Neuronal stem cell (in vitro differentiated cells): ENCODE results near the gene SHF.

ENCODE experiments used
- DNase-seq: peaks from one replicate; pipeline ENCODE4 v3.0.0-alpha.2; 2013; ENCODE audit warnings: low spot score
- H2AFZ ChIP-seq: one replicate; pipeline ENCODE4 v1.6.1; 2013; ENCODE audit warnings: mild to moderate bottlenecking, low read length, inconsistent platforms
- H2AK5ac ChIP-seq: 2 replicates; pipeline ENCODE4 v1.6.1; 2013; ENCODE audit warnings: low read depth, mild to moderate bottlenecking, inconsistent platforms, low read length, moderate library complexity, mixed read lengths
- H2BK120ac ChIP-seq: 2 replicates; pipeline ENCODE4 v1.6.1; 2013; ENCODE audit warnings: low read depth, mild to moderate bottlenecking, inconsistent platforms, low read length, moderate library complexity, mixed read lengths
- H2BK12ac ChIP-seq: one replicate; pipeline ENCODE4 v1.6.1; 2013; ENCODE audit warnings: low read length, inconsistent platforms
- H2BK15ac ChIP-seq: 2 replicates; pipeline ENCODE4 v1.6.1; 2013; ENCODE audit warnings: mild to moderate bottlenecking, low read length, inconsistent platforms, mixed read lengths
- H2BK5ac ChIP-seq: one replicate; pipeline ENCODE4 v1.6.1; 2013; ENCODE audit warnings: inconsistent platforms, mild to moderate bottlenecking, low read length, moderate library complexity
- H3K14ac ChIP-seq: one replicate; pipeline ENCODE4 v1.6.1; 2013; ENCODE audit warnings: low read length, inconsistent platforms
- H3K18ac ChIP-seq: 2 replicates; pipeline ENCODE4 v1.6.1; 2013; ENCODE audit warnings: low read length, inconsistent platforms
- H3K23ac ChIP-seq: 2 replicates; pipeline ENCODE4 v1.6.1; 2013; ENCODE audit warnings: low read depth, mild to moderate bottlenecking, mixed read lengths, low read length, inconsistent platforms; ENCODE audit not compliant: poor library complexity
- H3K27ac ChIP-seq: replicated peaks from 3 replicates; pipeline ENCODE4 v1.5.1; 2013; ENCODE audit warnings: low read length, inconsistent platforms
- H3K27me3 ChIP-seq, 3 experiments: 2 replicates each; pipeline ENCODE4 v1.6.1; 2013; ENCODE audit warnings: low read length in 3 of 3, mild to moderate bottlenecking in 2 of 3, inconsistent platforms in 1 of 3, low read depth in 1 of 3, mixed read lengths in 1 of 3, moderate library complexity in 1 of 3; ENCODE audit not compliant: control insufficient read depth in 3 of 3, insufficient read depth in 3 of 3
- H3K36me3 ChIP-seq, 2 donors: replicated peaks in 1 of 2; 2 replicates each; pipeline ENCODE4 v1.6.1; 2013; ENCODE audit warnings: low read length in 2 of 2; ENCODE audit not compliant: control insufficient read depth in 2 of 2, insufficient read depth in 2 of 2
- H3K4ac ChIP-seq: 2 replicates; pipeline ENCODE4 v1.6.1; 2013; ENCODE audit warnings: inconsistent platforms, mild to moderate bottlenecking, low read length, moderate library complexity
- H3K4me1 ChIP-seq, 2 donors: 1 replicate in 1 of 2; 2 replicates in 1 of 2; pipeline ENCODE4 v1.6.1; 2013; ENCODE audit warnings: low read length in 2 of 2, low read depth in 1 of 2; ENCODE audit not compliant: control insufficient read depth in 2 of 2, insufficient read depth in 1 of 2
- H3K4me2 ChIP-seq: one replicate; pipeline ENCODE4 v1.6.1; 2013; ENCODE audit warnings: mild to moderate bottlenecking, low read length, inconsistent platforms; ENCODE audit not compliant: insufficient read depth, poor library complexity, severe bottlenecking
- H3K4me3 ChIP-seq, 2 donors: 2 replicates each; pipeline ENCODE4 v1.5.1; 2013; ENCODE audit warnings: low read length in 2 of 2, mild to moderate bottlenecking in 2 of 2, inconsistent platforms in 1 of 2, moderate library complexity in 1 of 2
- H3K79me1 ChIP-seq: one replicate; pipeline ENCODE4 v1.6.1; 2013; ENCODE audit warnings: low read depth, mild to moderate bottlenecking, inconsistent platforms, low read length, moderate library complexity
- H3K9ac ChIP-seq: one replicate; pipeline ENCODE4 v1.6.1; 2013; ENCODE audit warnings: mild to moderate bottlenecking, low read depth, low read length, inconsistent platforms; ENCODE audit not compliant: poor library complexity
- H3K9me3 ChIP-seq, 2 donors: replicated peaks in 1 of 2; 2 replicates each; pipeline versions ENCODE3 to v1.6.1; 2013; ENCODE audit warnings: low read length in 2 of 2, mild to moderate bottlenecking in 2 of 2, inconsistent platforms in 1 of 2, low read depth in 1 of 2, mixed read lengths in 1 of 2, moderate library complexity in 1 of 2; ENCODE audit not compliant: control insufficient read depth in 2 of 2, insufficient read depth in 1 of 2
- H4K8ac ChIP-seq: one replicate; pipeline ENCODE4 v1.6.1; 2013; ENCODE audit warnings: low read depth, mild to moderate bottlenecking, inconsistent platforms, low read length, moderate library complexity
- H4K91ac ChIP-seq: one replicate; pipeline ENCODE4 v1.6.1; 2013; ENCODE audit warnings: low read length, low read depth, mild to moderate bottlenecking, inconsistent platforms; ENCODE audit not compliant: poor library complexity
- WGBS, 2 donors: extraction: QIAGEN DNeasy Blood & Tissue Kit; methylation state at CpG; one replicate each; pipeline ENCODE4 v1.1.7; 2013; ENCODE audit warnings: missing lambda C conversion rate in 2 of 2, mixed read lengths in 1 of 2; ENCODE audit not compliant: insufficient read length in 2 of 2, insufficient replicate concordance in 1 of 2; ENCODE audit errors: extremely low coverage in 2 of 2; 5-methylcytosine and 5-hydroxymethylcytosine counted together

SHF gene

GRCh38 chr15:45163508-45163856, 24.3 kb downstream of the SHF start:
- Histone ChIP-seq H2BK12ac (peak overlapping the region; percentile 43), H2BK120ac (no peak overlapping the region), H2AFZ (no peak overlapping the region), H3K4me3 (no peak overlapping the region), H3K4me1 (peaks cover 3 to 13% of the 10 kb centered on the region in 2 donors), H3K14ac (no peak overlapping the region), H3K23ac (peak overlapping the region; percentile 16), H3K9me3 (no peaks in the 10 kb centered on the region), H3K36me3 (peaks cover 0 to 9% of the 10 kb centered on the region in 2 donors), H3K27ac (no peak overlapping the region), H2AK5ac (peak overlapping the region; percentile 27), H2BK5ac (no peak overlapping the region), H4K91ac (no peak overlapping the region), H3K27me3 (no peaks in the 10 kb centered on the region), H3K79me1 (peaks cover 1% of the 10 kb centered on the region), H3K4me2 (no peak overlapping the region), H3K4ac (no peak overlapping the region), H2BK15ac (no peak overlapping the region), H4K8ac (no peak overlapping the region), H3K18ac (peak overlapping the region; percentile 33), H3K9ac (peak overlapping the region; percentile 61)
- no peak for DNase-seq
- WGBS, 2 donors, result no CpG with 5 or more reads among the region's 9 CpGs

DNA sequence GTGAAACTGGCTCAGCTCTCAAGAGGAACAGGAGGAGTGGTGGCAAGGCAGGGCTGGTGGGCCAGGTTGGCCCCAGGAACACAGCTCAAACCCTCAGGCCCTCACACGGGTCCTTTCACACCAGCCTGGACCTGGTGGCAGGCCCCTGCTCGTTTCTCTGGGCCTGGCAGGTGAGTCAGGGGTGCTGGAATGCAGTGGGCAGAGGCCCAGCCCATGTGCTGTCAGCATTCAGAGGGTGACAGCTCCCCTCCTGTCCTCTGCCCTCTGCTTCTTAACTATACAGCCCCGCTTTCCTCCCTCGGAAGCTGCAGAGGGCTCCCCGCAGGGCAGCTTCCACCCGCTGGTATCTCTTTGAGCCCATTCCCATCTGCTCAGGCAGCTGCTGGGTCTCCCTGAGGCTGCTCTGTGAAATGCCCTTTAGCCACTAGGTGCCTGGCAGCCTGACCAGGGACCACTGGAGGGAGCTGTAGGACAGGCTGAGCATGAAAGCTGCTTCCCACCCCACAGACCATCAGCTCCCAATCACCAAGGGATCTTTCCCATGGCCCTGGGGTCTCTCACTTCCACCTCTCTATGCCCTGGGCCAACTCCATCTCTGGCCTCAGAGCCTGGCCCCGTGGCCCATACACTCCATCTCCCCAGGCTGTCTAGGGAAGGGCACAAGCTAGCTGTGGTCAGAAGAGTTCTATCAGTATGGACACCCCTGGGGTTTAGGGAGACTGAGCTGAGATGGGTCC, 24.8 kb downstream of the SHF start:
- Histone ChIP-seq H3K4ac (no peak overlapping the region), H3K4me1 (peaks cover 5 to 14% of the 10 kb centered on the region in 2 donors), H3K36me3 (peaks cover 0 to 3% of the 10 kb centered on the region in 2 donors), H3K79me1 (peaks cover 1% of the 10 kb centered on the region), H2AFZ (no peak overlapping the region), H3K9ac (peak overlapping the region; percentile 61), H2BK12ac (peak overlapping the region; percentile 43), H2BK120ac (no peak overlapping the region), H3K23ac (peak overlapping the region; percentile 18), H3K4me3 (no peak overlapping the region), H3K4me2 (no peak overlapping the region), H3K27me3 (no peaks in the 10 kb centered on the region), H3K14ac (no peak overlapping the region), H2AK5ac (peak overlapping the region; percentile 27), H4K8ac (no peak overlapping the region), H3K27ac (no peak overlapping the region), H2BK5ac (peak overlapping the region; percentile 8), H3K18ac (no peak overlapping the region), H3K9me3 (no peaks in the 10 kb centered on the region), H4K91ac (no peak overlapping the region), H2BK15ac (no peak overlapping the region)
- peak; percentile 68 for DNase-seq
- no CpG with 5 or more reads among the region's 7 CpGs for WGBS, 2 donors

- no peak overlapping the region for H2BK15ac ChIP-seq
- no peak overlapping the region for H3K27ac ChIP-seq
- no peaks in the 10 kb centered on the region for H3K36me3 ChIP-seq
- no peak overlapping the region for H2BK5ac ChIP-seq
- no peak overlapping the region for H3K18ac ChIP-seq
- no peak overlapping the region for H3K23ac ChIP-seq
- H2AFZ ChIP-seq, result no peak overlapping the region
- no peak for DNase-seq
- no peak overlapping the region for H2BK12ac ChIP-seq
- H3K14ac ChIP-seq, result no peak overlapping the region
- H2AK5ac ChIP-seq, result no peak overlapping the region
- no peak overlapping the region for H3K4me3 ChIP-seq
- H3K27me3 ChIP-seq, result no peaks in the 10 kb centered on the region
- H3K4ac ChIP-seq, result no peak overlapping the region
- no peak overlapping the region for H3K4me2 ChIP-seq
- no peak overlapping the region for H4K8ac ChIP-seq
- H3K9ac ChIP-seq, result no peak overlapping the region
- H3K4me1 ChIP-seq, result peaks cover 12 to 15% of the 10 kb centered on the region in 2 donors
- no peak overlapping the region for H2BK120ac ChIP-seq
- peaks cover 1% of the 10 kb centered on the region for H3K79me1 ChIP-seq
- no peak overlapping the region for H4K91ac ChIP-seq
- H3K9me3 ChIP-seq, result no peaks in the 10 kb centered on the region
- WGBS, 2 donors, result no CpG with 5 or more reads among the region's 14 CpGs
These were observed 26.1 kb downstream of the SHF start for GRCh38 chr15:45161666-45162065.

DNA sequence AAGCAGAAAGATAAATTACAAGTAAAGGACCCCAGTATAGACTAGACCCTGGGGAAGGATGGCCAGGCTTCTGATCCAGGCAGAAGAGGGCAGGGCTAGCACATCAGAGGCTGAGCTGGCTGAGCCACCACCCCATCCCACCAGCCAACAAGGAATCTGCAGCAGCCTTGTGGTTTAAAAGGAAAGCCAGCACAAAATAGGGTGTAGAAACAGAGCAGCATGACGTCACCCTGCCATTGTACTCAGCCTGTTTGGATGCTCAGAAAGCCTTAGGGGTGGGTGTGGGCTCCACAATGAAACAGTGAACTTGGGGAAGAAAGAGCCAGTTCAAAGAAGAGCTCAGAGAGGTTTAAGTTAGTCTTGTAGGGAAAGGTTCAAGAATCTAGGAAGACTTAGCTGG, 29.8 kb downstream of the SHF start:
- WGBS, 2 donors, result no CpG with 5 or more reads among the region's 1 CpG
- H3K27ac ChIP-seq, result no peak overlapping the region
- DNase-seq, result peak; percentile 45

More for the DNA sequence above, 29.8 kb downstream of the SHF start:
- Histone ChIP-seq H2BK12ac (no peak overlapping the region), H3K4me3 (no peak overlapping the region), H3K18ac (no peak overlapping the region), H2BK5ac (no peak overlapping the region), H2AK5ac (no peak overlapping the region), H3K27me3 (no peaks in the 10 kb centered on the region), H3K4ac (no peak overlapping the region), H3K9me3 (no peaks in the 10 kb centered on the region), H3K4me2 (no peak overlapping the region), H3K36me3 (no peaks in the 10 kb centered on the region), H3K4me1 (peaks cover 6 to 13% of the 10 kb centered on the region in 2 donors), H3K9ac (no peak overlapping the region), H2BK15ac (no peak overlapping the region), H3K79me1 (peaks cover 3% of the 10 kb centered on the region), H3K14ac (no peak overlapping the region), H3K23ac (no peak overlapping the region), H4K91ac (no peak overlapping the region), H4K8ac (no peak overlapping the region), H2AFZ (peak overlapping the region; percentile 17), H2BK120ac (no peak overlapping the region)
